ENCODE data around the gene TMEM179.

DNA sequence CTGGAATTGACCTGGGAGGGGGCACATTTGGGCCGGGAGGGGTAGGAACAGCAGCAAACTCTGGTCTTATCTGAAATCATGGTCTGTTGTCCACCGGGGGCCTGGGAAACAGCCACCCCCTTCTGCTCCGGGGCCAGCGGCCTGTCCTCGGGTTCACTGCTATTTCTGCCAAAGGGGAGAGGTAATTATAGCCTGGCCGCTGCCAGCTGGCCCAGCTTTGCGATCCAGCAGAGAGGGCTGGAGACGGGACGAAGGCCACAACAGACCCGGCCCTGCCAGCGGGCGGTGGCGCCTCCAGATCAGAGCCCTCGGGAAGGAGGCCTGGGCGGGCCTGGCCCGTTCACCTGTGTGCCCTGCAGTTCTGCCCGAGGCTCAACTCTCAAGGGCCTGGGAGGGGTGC, 25.1 kb downstream of the TMEM179 start, which contains the start of gene C14orf180:
- TF ChIP-seq POLR2AphosphoS5 (IDR thresholded peaks at IDR 0.05; ENCODE audit: borderline replicate concordance, low read depth, low read length), result no peak
- no peak for TF ChIP-seq EZH2 (IDR thresholded peaks at IDR 0.05)
